Suprapubic skin (tissue), 4 donors: ENCODE results near the gene FUBP1. TPM values are rescaled to one million over a fixed set of nuclear protein-coding genes. Genes with fewer than 3 reads are reported as not detected.
"Not testable (repeated sequence)": the region's sequence is repeated elsewhere in the genome, so short reads cannot be mapped to it uniquely, and the experiment has no call there.

Experiments
- DNase-seq, 2 donors: peaks; one replicate each; pipeline ENCODE4 v3.0.0-alpha.2; 2019; ENCODE audit warnings: low spot score in 2 of 2
- H3K27ac ChIP-seq: fragments of 200-600 bp; sonication (generic); one replicate; pipeline ENCODE4 v1.5.1; 2019
- H3K27me3 ChIP-seq: fragments of 200-600 bp; sonication (generic); one replicate; pipeline ENCODE4 v1.5.1; 2019
- H3K36me3 ChIP-seq: fragments of 200-600 bp; sonication (generic); one replicate; pipeline ENCODE4 v1.5.1; 2019
- H3K4me1 ChIP-seq: fragments of 200-600 bp; sonication (generic); one replicate; pipeline ENCODE4 v1.5.1; 2019
- H3K4me3 ChIP-seq: fragments of 200-600 bp; sonication (generic); one replicate; pipeline ENCODE4 v1.5.1; 2019; ENCODE audit warnings: mild to moderate bottlenecking
- H3K9me3 ChIP-seq: fragments of 200-600 bp; sonication (generic); one replicate; pipeline ENCODE4 v1.5.1; 2019
- CTCF ChIP-seq, 2 donors: fragments of 200-600 bp in 1 of 2; fragments of 450-650 bp in 1 of 2; sonication (generic) in 1 of 2; IDR thresholded peaks; one replicate each; pipeline ENCODE4 v1.5.1; 2016 to 2019; ENCODE audit warnings: antibody characterized with exemption in 2 of 2, mild to moderate bottlenecking in 1 of 2, moderate library complexity in 1 of 2
- EP300 ChIP-seq: sonication (generic); formaldehyde crosslinking; IDR thresholded peaks from one replicate; pipeline ENCODE4 v1.6.1; 2017; ENCODE audit warnings: antibody characterized with exemption
- POLR2A ChIP-seq, 2 donors: fragments of 450-650 bp; IDR thresholded peaks; one replicate each; pipeline ENCODE4 v1.6.1; 2017; ENCODE audit warnings: antibody characterized with exemption in 2 of 2, mild to moderate bottlenecking in 2 of 2, moderate library complexity in 2 of 2
- POLR2AphosphoS5 ChIP-seq, 3 donors: sonication (generic); formaldehyde crosslinking; IDR thresholded peaks; one replicate each; pipeline ENCODE4 v1.6.1; 2017; ENCODE audit warnings: antibody characterized with exemption in 3 of 3
- WGBS: methylation state at CpG from one replicate; pipeline ENCODE4 v1.1.5; 2018; 5-methylcytosine and 5-hydroxymethylcytosine counted together
- total RNA-seq, 4 donors: library from RNA; depleted of rRNA; stranded (reverse); fragments of >200 nt; gene quantifications; one replicate each; pipeline ENCODE4 v1.1.0, GENCODE V29; 2016

FUBP1 gene
- total RNA-seq, 4 donors from 2014 or later = 57.9 to 178 (median 68.5) TPM

- Histone ChIP-seq H3K27ac (no peak overlapping the region), H3K4me3 (no peak overlapping the region), H3K9me3 (no peaks in the 10 kb centered on the region), H3K27me3 (no peaks in the 10 kb centered on the region), H3K36me3 (no peaks in the 10 kb centered on the region), H3K4me1 (peaks cover 14% of the 10 kb centered on the region)
- TF ChIP-seq EP300 (no peak), CTCF (IDR thresholded peaks at IDR 0.05) (no peak), POLR2A (IDR thresholded peaks at IDR 0.05) (no peak), POLR2AphosphoS5 (IDR thresholded peaks at IDR 0.05) (no peak)
- no peak for DNase-seq
- WGBS = 88% methylated on average over 4 of the region's 4 CpGs
Measured at GRCh38 chr1:77984629-77985028, 5.8 kb upstream of the FUBP1 start.

GRCh38 chr1:77983997-77984355, 5.1 kb upstream of the FUBP1 start:
- no peaks in the 10 kb centered on the region for H3K27me3 ChIP-seq
- DNase-seq = no peak
- no peak overlapping the region for H3K27ac ChIP-seq
- H3K4me1 ChIP-seq = peaks cover 14% of the 10 kb centered on the region
- H3K9me3 ChIP-seq = no peaks in the 10 kb centered on the region
- no peaks in the 10 kb centered on the region for H3K36me3 ChIP-seq
- H3K4me3 ChIP-seq = no peak overlapping the region
- no peak for TF ChIP-seq CTCF (IDR thresholded peaks at IDR 0.05)
- TF ChIP-seq POLR2A (IDR thresholded peaks at IDR 0.05) = no peak
- TF ChIP-seq EP300 = no peak
- no peak for TF ChIP-seq POLR2AphosphoS5 (IDR thresholded peaks at IDR 0.05)

- peaks cover 14% of the 10 kb centered on the region for H3K4me1 ChIP-seq
- not testable (repeated sequence) for H3K4me3 ChIP-seq, H3K27me3 ChIP-seq, H3K27ac ChIP-seq, DNase-seq, H3K9me3 ChIP-seq, H3K36me3 ChIP-seq
- WGBS = 81% methylated on average over 8 of the region's 8 CpGs
Measured at GRCh38 chr1:77983352-77983996, 4.6 kb upstream of the FUBP1 start.

GRCh38 chr1:77978293-77978968, 441 bp downstream of the FUBP1 start:
- TF ChIP-seq EP300 (no peak), POLR2AphosphoS5 (IDR thresholded peaks at IDR 0.05) (peak in 2 of 3 donors; percentile 13 to 33), POLR2A (IDR thresholded peaks at IDR 0.05) (peak in 1 of 2 donors; percentile 59), CTCF (IDR thresholded peaks at IDR 0.05) (no peak)
- DNase-seq = peak in 1 of 2 donors; percentile 73
- Histone ChIP-seq H3K27ac (peak overlapping the region; percentile 99), H3K4me3 (peak overlapping the region; percentile 84), H3K4me1 (peaks cover 50% of the 10 kb centered on the region), H3K36me3 (no peaks in the 10 kb centered on the region), H3K9me3 (no peaks in the 10 kb centered on the region), H3K27me3 (no peaks in the 10 kb centered on the region)
- WGBS = under 1% methylated on average over 34 of the region's 34 CpGs

- Histone ChIP-seq H3K27ac (peak overlapping the region; percentile 99), H3K9me3 (no peaks in the 10 kb centered on the region), H3K4me1 (peaks cover 50% of the 10 kb centered on the region), H3K27me3 (no peaks in the 10 kb centered on the region), H3K36me3 (no peaks in the 10 kb centered on the region), H3K4me3 (peak overlapping the region; percentile 84)
- TF ChIP-seq CTCF (IDR thresholded peaks at IDR 0.05) (no peak), POLR2AphosphoS5 (IDR thresholded peaks at IDR 0.05) (no peak), EP300 (no peak), POLR2A (IDR thresholded peaks at IDR 0.05) (no peak)
- 0% methylated on average over 5 of the region's 5 CpGs for WGBS
- DNase-seq = no peak
Measured at GRCh38 chr1:77977989-77978292, 931 bp downstream of the FUBP1 start.
